HG02870 (cell line): Measurements from ENCODE around the gene ACTR6.

Experiments
- ATAC-seq: cut with Tn5 transposase; IDR thresholded peaks from one replicate; pipeline ENCODE4 v1.9.1; 2021; ENCODE audit warnings: mild to moderate bottlenecking, moderate library complexity; ENCODE audit not compliant: unreplicated experiment

ACTR6 gene

GRCh38 chr12:100265732-100266584 lies 65.3 kb downstream of the ACTR6 start:
- peak; percentile 3 for ATAC-seq

GRCh38 chr12:100266585-100266834 lies 65.9 kb downstream of the ACTR6 start:
- ATAC-seq = peak; percentile 80

DNA sequence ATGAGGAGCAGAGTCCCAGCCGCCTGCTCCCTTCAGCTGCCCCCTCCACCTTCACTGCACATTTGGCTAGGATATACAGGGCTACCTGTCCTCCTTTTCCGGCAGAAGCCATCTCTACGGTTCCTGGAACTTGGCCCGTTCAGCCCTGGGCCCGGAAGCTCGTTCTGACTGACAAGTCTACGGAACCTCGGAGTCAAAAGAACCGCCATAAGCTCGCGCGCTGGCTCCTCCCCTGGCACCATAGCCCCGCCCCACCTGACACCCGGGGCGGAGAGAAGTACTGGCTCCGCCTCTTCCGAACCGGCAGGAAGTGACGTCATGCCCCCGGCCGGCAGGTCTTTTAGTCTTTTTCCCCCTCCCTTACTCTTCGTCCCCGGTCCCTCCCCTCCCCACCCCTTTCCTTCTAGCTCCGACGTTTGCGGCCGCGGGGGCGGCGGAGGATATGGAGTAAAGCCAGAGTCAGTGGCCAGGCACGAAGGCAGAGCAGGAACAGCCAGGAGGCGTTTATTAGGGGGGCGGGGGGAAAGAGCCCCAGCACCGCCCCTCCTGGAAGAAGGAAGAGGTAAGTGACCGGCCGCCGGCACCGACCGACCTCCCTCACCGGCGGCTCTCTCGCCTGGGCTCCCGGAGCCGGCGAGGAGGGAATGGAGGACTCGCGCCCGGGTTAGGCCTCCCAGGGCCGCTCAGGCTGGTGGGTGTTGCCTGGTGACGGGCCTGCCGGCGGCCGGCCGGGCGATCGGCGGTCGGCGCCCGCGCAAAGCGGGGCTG lies 66.4 kb downstream of the ACTR6 start, which contains the start of the genes DEPDC4 and SCYL2:
TSS of gene DEPDC4 (minus strand) at position 245 of the 768 bp plus-strand sequence. CDS start at position 242, 3 bp downstream.
TSS of gene SCYL2 (plus strand) at position 343 of the 768 bp plus-strand sequence. CDS start 15,794 bp downstream, outside the sequence.
- ATAC-seq = peak; percentile 86

- peak; percentile 8 for ATAC-seq
Observed at GRCh38 chr12:100267603-100268281, 67.1 kb downstream of the ACTR6 start.

- ATAC-seq = no peak
Observed at GRCh38 chr12:100268835-100269564, 68.4 kb downstream of the ACTR6 start.

GRCh38 chr12:100273782-100274181 lies 73.2 kb downstream of the ACTR6 start:
- ATAC-seq = no peak
